Endothelial cell of umbilical vein (primary cell): Measurements from ENCODE around the gene CALN1.

Experiments
- CTCF ChIP-seq, 2 donors: IDR thresholded peaks; 1 replicate in 1 of 2; 2 replicates in 1 of 2; pipeline ENCODE4 v1.5.1; 2011; ENCODE audit warnings: low read length in 2 of 2, mild to moderate bottlenecking in 2 of 2, moderate library complexity in 2 of 2, control low read depth in 1 of 2, inconsistent platforms in 1 of 2, low read depth in 1 of 2; ENCODE audit not compliant: insufficient read depth in 1 of 2; ENCODE audit errors: extremely low read depth in 1 of 2
- JUN ChIP-seq: IDR thresholded peaks from 2 replicates; pipeline ENCODE4 v1.6.1; 2011; ENCODE audit warnings: borderline replicate concordance, low read depth; ENCODE audit not compliant: insufficient read length, insufficient read depth

- TF ChIP-seq JUN: no peak
- no peak for TF ChIP-seq CTCF (IDR thresholded peaks at IDR 0.05; ENCODE audit: extremely low read depth in 1 of 2, insufficient read depth in 1 of 2, low read depth in 1 of 2, low read length in 2 of 2)
Measured at GRCh38 chr7:71842786-71843185, 569.4 kb downstream of the CALN1 start.
